ENCODE results near the gene CLP1.
A peak's percentile ranks its signal among the peaks of the same experiment; 100 is the strongest.
"Not testable (repeated sequence)": the region's sequence is repeated elsewhere in the genome, so short reads cannot be mapped to it uniquely, and the experiment has no call there.

CLP1 gene

DNA sequence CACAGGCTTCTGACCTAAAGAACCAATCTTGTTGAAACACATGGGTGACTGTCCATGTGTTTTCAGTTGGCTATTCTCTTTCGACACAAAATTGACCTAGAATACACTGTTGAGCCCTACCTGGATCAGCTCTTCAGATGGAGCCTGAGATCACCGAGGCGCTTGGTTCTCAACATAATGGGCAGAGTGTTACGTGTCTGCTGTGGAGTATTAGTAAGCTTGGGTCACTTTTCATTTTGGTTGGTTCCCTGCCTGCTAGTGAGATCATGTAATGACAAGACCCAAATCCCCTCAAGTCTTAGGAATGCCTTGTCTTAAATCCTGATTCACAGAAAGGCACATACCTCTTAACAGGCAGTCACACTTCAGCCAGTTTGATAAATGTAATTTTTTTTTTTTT, 45.8 kb downstream of the CLP1 start:
- DNase-seq = no peak

GRCh38 chr11:57704932-57705331, 47.4 kb downstream of the CLP1 start:
- DNase-seq (no peak), ATAC-seq (replicated peaks) (no peak)
- H3K27ac Mint-ChIP-seq = no peak overlapping the region
- H3K27me3 Mint-ChIP-seq = no peaks in the 10 kb centered on the region
- H3K9me3 Mint-ChIP-seq = no peaks in the 10 kb centered on the region
- H3K4me3 Mint-ChIP-seq = no peak overlapping the region
- peaks cover 18 to 26% of the 10 kb centered on the region in 2 donors for H3K36me3 Mint-ChIP-seq
- H3K4me1 Mint-ChIP-seq = peaks cover 7 to 14% of the 10 kb centered on the region in 2 donors

More for the DNA sequence above, 45.8 kb downstream of the CLP1 start:
- H3K36me3 Mint-ChIP-seq = peaks cover 20 to 34% of the 10 kb centered on the region in 2 donors
- no peak for ATAC-seq (replicated peaks)
- H3K4me1 Mint-ChIP-seq = peaks cover 2 to 3% of the 10 kb centered on the region in 2 donors
- no peaks in the 10 kb centered on the region for H3K27me3 Mint-ChIP-seq
- H3K4me3 Mint-ChIP-seq = no peak overlapping the region
- H3K9me3 Mint-ChIP-seq = no peaks in the 10 kb centered on the region
- H3K27ac Mint-ChIP-seq = peak overlapping the region; percentile 20

GRCh38 chr11:57705432-57705831, 47.9 kb downstream of the CLP1 start:
- H3K27me3 Mint-ChIP-seq; H3K4me3 Mint-ChIP-seq; DNase-seq; ATAC-seq (replicated peaks); H3K9me3 Mint-ChIP-seq; H3K27ac Mint-ChIP-seq: not testable (repeated sequence)
- Mint-ChIP-seq H3K36me3 (peaks cover 17 to 22% of the 10 kb centered on the region in 2 donors), H3K4me1 (peaks cover 10 to 19% of the 10 kb centered on the region in 2 donors)

DNA sequence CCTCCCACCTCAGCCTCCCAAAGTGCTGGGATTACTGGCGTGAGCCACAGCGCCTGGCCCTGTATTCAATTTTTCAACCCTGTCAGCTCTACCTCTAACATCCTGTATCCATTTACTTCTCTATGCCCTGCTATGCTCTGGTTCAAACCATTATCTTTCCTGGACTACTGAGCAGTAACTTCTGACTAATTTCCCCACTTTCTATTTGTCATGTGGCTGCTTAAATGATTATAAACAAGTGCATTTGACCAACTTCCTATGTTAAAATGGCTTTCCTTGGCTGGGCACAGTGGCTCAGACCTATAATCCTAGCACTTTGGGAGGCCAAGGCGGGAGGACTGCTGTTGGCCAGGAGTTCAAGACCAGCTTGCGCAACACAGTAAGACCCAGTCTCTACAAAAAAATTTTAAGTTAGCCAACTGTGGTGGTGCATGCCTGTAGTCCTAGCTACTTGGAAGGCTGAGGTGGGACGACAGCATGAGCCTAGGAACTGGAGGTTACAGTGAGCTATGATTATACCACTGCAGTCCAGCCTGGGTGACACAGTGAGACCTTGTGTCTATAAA, 52.3 kb downstream of the CLP1 start:
- Mint-ChIP-seq H3K4me3 (no peak overlapping the region), H3K27ac (no peak overlapping the region), H3K9me3 (no peaks in the 10 kb centered on the region), H3K4me1 (peaks cover 27 to 40% of the 10 kb centered on the region in 2 donors), H3K36me3 (peaks cover 14 to 16% of the 10 kb centered on the region in 2 donors), H3K27me3 (no peaks in the 10 kb centered on the region)
- ATAC-seq (replicated peaks) = no peak
- no peak for DNase-seq
